Skeletal muscle cell (primary cell): ENCODE measurements around the gene ATG10.
"Not testable (repeated sequence)": the region's sequence is repeated elsewhere in the genome, so short reads cannot be mapped to it uniquely, and the experiment has no call there.

ENCODE experiments used
- DNase-seq: peaks from one replicate; pipeline ENCODE4 v3.0.0-alpha.2; 2010; ENCODE audit warnings: low read depth
- H3K4me3 ChIP-seq: 2 replicates; pipeline ENCODE4 v1.5.1; 2011; ENCODE audit warnings: low read depth, mild to moderate bottlenecking, control low read depth, low read length, moderate library complexity

The ATG10 gene

DNA sequence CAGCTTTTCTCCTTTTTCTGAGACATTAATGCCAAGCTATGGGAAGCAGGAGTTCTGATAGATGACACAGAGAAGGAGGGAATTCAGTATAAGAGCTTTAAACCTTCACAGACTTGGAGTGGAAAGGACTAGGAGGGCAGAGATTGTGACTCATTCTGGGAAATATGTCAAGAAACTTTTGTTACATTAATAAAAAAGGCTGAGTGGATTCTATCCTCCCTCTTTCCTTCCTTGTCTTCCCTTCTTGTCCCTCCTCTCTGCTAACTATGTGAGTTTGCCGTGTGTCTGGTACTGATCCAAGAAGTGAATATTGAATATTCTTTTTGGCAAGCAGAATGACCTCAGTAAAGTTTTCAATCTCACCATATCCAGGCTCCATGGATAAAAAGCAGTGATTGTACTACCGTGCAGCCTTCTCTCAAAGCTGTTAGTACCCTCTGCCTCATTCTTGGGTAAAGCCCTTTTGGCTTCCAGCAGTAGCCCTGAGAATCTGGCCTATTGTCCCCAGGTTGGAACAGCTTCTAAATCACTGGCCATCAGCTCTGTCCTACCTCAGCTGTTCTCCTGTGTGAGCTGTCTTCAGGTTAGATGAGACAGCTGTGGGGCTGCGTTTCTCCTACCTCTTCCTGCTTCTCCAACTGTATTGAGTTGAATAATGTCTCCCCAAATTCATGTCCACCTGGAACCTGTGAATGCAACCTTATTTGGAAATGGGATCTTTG, 73.9 kb downstream of the ATG10 start:
- DNase-seq = peak; percentile 47
- H3K4me3 ChIP-seq = no peak overlapping the region

DNA sequence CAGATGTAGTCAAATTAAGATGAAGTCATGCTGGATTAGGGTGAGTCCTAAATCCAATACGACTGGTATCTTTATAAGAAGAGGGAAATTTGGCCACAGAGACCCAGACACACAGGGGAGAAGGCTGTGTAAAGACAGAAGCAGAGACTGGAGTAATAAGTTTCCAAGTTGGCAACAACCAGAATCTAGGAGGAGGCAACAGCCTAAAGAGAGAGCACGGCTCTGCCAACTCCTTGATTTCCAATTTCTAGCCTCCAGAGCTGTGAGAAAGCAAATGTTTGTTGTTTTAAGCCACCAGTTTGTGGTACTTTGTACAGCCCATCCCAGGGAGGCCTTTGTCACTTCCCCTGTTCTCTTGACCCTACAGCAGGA, 74.4 kb downstream of the ATG10 start:
- no peak overlapping the region for H3K4me3 ChIP-seq

DNA sequence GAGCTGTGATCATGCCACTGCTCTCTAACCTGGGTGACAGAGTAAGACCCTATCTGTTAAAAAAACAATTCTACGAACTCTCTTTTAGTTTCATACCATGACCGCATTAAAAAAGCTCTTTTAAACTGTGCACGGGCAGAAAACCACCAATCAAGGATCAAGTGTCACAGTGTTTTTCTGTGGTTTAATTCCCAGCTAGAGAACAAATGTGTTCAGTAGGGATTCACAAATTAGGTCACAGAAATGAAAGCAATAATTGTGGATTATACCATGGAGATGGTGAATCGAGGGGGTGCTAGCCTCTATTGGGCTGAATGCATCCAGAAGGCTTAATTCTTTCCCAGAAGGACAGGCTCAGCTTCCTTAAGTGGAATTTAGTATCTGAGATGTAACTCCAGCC, 79.1 kb downstream of the ATG10 start:
- no peak overlapping the region for H3K4me3 ChIP-seq
- DNase-seq = no peak

More for the DNA sequence above, 74.4 kb downstream of the ATG10 start:
- no peak for DNase-seq

DNA sequence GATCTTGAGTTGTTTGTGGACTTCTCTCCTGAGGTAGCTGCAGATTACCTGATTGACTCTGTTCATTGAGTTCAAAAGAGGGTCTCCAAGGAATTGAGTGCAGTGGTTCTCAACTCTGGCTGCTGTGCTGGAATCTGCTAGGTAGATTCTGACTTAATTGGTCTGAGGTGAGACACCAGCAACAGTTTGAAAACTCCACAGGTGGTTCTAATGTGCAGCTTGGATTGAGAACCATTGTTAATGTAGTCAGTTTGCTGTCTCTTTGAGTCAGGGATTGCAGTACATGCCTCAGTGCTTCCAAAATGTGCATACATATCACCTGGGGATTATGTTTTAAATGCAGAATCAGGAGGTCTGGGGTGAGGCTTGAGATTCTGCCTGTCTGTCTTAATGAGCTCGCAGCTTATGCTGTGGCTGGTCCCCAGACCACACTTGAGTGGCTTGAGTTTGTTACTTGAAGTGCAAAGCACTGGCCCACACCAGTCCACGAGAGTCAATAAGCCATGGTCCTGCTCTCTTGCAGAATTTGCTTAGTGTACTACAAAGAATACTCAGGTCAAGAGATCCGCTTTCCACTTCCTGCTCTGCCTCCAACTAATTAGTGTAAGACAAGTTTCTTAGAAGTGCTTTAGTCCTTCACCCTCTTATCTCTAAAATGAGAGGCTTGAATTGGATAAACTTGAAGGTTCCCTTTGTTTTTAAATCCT, 82.3 kb downstream of the ATG10 start:
- DNase-seq = no peak
- H3K4me3 ChIP-seq = no peak overlapping the region

DNA sequence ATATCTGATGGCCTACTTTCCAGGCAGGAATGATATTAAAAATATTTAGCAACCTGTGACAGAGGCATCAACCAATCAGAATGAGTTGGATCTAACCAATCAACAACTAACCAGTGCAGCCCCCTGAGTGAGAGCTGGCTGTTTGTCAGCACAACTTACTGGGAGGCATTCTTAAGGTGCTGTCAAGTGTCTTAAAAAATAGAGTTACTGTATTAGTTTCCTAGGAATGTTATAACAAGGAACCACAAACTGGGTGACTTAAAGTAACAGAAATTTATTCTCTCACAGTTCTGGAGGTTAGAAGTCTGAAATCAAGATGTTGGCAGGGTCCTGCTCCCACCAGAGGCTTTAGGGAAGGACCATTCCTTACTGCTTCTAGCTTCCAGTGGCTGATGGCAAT, 85.2 kb downstream of the ATG10 start:
- no peak overlapping the region for H3K4me3 ChIP-seq
- DNase-seq = no peak

DNA sequence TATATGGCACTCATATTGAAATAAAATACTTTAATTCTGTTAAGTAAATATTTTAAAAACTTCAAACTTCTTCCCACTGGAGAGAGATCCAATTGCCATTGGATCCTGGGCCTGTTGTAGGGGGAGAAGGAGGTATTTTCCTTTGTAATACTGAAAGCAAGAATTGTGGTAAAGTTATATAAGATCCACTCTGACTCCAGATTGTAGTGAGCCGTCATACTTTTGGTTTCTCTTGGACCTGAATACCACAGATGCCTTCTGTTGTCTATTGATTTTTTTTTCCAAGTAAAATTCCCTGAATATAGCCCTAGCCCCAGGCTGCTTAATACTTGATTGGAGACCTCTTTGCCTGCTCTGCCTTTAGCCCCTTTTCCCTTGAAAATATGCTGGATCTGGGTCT, 86.9 kb downstream of the ATG10 start:
- no peak overlapping the region for H3K4me3 ChIP-seq
- no peak for DNase-seq

DNA sequence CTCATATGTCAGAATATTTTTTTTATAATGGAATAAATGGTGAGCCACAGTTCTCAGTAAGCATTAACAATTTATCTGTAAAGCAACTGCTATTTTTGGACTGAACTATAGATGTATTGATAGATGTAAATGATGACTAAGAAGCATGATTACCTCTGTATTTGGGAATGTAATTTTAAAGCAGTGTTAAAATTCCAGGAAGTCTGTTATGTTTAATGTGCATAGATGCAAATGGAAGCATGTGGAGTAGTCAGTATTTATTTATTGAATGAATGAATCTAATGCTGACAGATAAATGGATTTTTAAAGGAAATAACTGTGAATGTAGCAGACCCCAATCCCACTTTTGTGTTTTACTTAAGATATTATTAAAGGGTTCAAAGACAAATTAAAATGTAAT, 95.0 kb downstream of the ATG10 start:
- DNase-seq = no peak
- H3K4me3 ChIP-seq = no peak overlapping the region

DNA sequence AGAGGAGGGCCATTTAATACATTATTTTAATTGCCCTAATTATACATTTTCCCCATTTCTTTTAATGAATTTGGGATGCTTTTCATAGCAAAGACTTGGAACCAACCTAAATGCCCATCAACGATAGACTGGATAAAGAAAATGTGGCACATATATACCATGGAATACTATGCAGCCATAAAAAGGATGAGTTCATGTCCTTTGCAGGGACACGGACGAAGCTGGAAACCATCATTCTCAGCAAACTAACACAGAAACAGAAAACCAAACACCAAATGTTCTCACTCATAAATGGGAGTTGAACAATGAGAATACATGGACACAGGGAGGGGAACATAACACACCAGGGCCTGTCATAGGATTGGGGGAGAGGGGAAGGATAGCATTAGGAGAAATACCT, 96.2 kb downstream of the ATG10 start:
- not testable (repeated sequence) for H3K4me3 ChIP-seq, DNase-seq

DNA sequence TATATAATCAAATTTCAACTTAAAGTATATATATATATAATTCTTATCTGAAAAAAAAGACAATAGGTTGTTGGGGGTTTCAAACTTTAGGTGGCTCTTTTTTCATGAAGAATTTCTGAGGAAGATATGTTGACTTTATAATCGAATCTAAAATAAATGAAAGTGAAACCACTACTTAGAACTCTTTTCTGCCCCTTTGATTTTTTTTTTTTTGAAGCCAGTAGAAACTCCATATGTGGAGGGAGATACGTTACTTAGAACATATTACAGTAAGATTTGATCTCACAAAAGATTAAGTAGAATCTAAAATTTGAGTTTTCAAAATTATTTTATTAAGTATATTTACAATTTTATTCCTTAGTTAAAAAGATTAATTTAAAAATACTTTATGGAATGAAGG, 96.9 kb downstream of the ATG10 start:
- no peak overlapping the region for H3K4me3 ChIP-seq
- DNase-seq = no peak

DNA sequence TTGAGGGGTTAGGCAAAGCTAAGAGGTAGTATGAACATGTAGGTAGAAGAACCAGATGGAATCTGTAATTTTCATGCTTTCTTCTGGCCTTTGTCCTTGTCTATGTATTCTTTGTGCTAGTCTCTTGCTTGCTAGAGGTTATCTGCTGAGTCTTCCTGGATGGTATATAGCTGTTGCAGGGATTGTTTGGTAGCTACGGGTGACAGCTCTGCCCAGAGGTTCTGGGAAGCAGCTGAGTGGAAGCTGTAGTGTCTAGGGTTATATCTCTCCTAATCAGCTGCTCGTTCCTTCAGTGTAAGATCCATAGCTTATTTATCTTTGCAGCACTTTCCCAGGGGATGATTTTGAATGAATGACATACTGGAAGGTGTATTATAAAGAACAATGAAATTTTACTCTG, 100.3 kb downstream of the ATG10 start:
- no peak overlapping the region for H3K4me3 ChIP-seq
- no peak for DNase-seq

DNA sequence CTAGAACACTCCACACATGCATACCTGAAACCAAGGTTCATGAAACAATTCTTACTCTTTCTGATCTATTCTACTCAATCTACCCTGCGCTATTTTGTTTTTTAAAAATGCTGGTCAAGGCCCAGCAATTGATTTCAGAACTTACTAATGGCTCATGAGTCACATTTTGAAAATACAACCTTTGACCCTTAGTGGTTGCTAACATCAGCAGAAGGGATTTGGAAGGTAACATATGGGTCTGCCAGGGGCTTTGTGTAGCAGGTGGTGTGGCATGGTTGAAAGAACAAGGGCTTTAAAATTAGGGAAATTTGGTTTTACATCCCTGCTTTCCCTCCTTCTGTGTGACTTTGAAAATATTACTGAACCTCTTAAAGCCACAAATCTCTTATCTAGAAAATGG, 101.4 kb downstream of the ATG10 start:
- DNase-seq = peak; percentile 11
- no peak overlapping the region for H3K4me3 ChIP-seq

DNA sequence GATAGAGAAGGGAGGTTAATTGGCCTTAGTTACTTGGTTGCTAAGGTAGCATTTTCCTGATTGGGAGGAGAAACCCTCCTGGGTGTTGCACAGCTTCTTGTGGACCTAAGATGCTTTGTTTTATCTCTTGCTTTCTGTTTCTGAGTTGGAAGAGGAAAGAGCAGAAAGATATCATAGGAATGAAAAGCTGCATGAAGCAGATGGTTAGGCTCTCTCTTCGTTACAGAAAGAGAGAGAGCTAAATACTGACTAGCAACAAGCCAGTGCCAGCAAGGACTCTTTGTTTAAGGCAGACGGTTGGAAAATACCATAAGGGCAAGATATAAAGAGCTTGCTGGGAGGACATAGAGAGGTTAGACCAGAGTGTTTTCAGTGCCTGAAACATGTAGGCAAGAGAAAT, 103.1 kb downstream of the ATG10 start:
- DNase-seq = no peak
- no peak overlapping the region for H3K4me3 ChIP-seq

DNA sequence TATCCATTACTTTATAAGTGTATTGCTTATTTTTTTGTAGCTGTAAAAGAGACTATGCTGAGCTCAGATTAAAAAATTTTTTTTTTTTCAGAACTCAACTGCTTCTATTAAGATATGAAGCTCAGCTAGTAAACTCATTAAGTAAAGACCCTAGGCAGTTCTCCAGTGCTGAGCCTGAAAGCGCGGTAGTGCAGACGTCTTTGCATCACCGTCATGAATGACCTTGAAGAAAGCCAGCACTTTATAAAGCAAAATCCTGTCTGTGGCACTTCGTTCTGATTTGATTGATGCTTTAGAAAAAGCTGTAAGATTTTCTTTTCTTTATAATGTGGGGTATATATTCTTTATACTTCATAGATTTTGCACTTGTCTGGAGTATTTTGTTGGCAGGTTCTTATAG, 105.7 kb downstream of the ATG10 start:
- H3K4me3 ChIP-seq = no peak overlapping the region
- no peak for DNase-seq

DNA sequence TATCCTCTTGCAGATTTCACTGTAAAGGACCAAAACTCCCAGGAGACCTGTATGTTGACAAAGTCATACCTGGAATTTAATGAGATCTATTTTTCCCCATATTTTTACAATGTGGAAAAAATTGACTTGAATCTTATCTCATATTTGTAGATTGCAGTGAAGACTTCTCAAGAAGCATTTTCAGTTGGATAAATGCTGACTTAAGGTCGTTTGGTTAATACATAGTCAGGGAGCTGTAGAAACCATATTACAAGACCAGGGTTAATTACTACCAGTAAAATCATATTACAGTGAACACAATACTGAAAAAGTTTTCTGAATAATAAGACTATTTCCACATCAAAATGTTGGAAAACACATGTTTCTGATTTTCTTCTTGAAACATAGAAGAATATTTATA, 119.8 kb downstream of the ATG10 start:
- no peak overlapping the region for H3K4me3 ChIP-seq
- no peak for DNase-seq

DNA sequence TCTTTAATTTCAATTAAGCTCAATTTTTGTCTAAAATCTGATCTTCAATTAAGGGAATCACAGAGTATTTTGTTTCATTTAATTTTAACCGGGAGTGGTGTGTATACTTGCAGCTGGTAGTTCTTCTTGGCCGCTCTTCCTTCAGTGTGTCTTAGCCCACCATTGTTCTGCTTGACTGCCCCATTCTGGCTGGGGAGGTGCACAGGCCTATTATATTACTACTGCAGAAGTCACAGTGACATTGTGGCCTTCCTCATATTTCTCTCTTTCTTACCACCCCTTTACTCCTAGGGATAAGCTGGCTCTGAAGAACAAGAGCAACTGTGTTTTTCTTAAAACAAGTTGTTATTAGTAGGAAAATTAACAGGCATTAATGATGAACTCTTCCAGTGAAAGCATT, 123.7 kb downstream of the ATG10 start:
- DNase-seq = no peak
- no peak overlapping the region for H3K4me3 ChIP-seq

DNA sequence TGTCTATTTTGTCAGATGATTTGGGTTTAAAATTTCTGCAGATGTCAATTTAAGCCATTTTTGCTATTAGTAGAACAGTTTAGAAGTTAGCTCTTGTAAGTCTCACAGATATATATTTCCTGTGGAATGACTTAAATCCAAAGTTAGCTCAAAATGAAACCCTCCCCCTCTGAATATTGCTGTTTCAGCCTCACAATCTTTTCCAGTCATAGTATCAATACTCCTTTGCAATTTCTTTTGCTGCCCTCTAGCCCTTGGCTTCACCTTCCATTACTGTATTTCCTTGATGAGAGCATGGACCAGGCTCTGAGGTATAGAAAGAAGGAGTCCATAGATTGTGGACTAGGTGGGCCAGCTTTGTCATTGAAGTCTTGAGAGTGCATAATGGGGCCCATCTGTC, 124.4 kb downstream of the ATG10 start:
- DNase-seq = no peak
- H3K4me3 ChIP-seq = no peak overlapping the region

DNA sequence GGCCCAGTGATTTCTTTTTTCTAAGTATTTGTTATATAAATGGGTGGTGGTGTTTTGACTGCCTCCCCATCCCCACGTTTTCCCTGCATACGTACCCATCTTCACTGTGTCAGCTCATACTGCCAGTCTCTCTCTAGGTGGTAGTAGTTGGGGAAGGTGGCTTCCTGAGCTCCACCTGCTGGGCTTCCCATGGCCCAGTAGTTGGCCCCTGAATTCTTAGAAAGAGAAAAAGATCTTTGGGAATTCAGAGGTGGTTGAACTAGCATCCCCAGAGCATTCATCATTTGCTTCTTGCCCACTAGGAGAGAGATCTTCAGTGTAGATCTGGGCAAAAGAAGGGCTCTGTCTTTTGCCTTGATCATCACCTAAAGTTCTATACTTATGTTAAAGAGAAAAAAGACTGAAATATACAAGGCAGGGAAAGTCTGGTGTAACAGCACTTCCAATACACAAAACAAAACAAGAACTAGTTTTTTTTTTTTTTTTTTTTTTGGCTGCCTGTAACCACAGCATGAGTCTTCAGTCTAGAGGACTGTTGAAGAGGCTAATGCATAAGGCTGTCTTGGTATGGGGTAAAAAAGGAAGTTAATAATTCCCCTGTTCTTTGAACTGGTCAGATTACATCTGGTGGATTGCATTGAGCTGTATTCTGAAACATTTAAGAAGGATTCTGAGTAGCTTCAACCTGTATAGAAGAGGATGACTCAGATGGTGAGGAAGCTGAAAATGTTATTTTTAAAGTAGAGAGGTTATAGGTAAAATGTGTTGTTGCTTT, 128.7 kb downstream of the ATG10 start:
- H3K4me3 ChIP-seq = no peak overlapping the region
- DNase-seq = no peak

DNA sequence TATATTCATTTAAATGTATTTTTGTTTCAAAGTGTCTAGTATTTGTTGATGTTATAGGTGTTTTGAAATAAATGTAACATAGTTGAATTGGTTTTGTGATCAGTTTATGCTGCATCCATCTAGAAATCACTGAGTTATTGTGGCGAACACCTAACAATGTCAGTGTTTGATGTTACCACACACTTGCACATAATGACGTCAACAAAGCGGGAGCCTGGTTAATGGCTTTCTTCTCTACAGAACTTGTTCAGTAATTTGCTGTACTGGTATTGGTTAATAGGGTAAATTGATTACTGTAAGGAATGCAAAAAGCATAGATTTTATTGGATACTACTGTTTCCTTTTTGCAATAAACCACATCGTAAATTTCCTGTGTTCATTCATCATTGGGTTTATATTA, 133.0 kb downstream of the ATG10 start:
- no peak for DNase-seq
- no peak overlapping the region for H3K4me3 ChIP-seq

DNA sequence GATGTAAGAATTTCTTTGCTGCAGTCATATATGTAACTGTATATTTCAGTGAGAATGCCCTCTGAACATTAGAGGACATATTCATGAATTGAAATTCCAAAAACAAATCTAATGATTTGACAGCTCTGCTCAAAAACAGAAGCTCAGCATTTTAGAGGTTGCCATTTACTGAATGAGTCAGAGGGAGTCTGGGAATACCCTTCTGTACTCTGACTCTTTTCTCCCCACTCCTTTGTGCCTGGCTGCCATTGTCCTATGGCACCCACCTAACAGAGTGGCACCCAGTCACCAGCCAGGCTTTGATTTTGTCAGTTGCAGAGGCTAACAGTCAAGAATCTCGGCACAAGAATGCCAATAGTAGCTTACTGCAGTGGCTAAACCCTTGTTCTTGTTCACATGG, 133.6 kb downstream of the ATG10 start:
- DNase-seq = no peak
- H3K4me3 ChIP-seq = no peak overlapping the region

DNA sequence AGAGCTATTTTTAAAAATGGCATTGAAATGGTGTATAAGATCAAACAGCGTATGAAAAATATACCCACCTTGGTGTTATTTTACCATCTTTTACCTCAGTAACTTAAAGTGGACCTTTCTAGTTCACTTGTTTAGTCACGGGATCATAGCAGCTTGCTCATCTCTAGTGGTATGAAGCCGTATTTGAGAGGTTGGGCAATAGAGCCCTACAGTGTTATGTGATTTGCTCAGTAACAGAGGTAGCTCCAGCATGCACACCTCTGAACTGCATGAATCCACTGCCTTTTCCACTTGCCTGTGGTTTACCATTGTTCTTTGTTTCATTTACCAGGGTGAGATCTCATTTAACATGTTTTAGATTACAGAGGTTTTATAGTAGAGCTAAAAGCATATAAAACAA, 134.4 kb downstream of the ATG10 start:
- no peak for DNase-seq
- H3K4me3 ChIP-seq = no peak overlapping the region

DNA sequence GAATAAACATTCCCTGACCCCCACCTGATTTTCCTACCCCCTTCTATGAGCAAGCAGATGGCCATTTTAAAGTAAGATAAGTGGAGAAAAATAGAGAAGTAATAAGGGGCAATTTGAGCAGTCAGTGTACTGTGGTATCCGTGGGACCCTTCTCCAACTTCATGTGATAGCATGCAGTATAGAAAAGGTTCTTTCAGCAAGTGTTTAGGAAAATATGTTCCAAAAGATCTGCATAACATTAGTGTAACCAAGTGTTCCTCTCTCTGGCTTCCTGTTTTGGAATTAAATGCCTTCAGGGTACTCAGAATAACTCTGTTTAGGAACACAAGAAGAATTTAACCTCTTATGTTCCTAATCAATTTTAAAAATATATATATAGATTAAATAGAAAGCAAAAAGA, 134.9 kb downstream of the ATG10 start:
- no peak for DNase-seq
- H3K4me3 ChIP-seq = no peak overlapping the region
